Effector memory CD4-positive, alpha-beta T cell (primary cell): ENCODE results near the gene PRND.
"Not testable (repeated sequence)": the region's sequence is repeated elsewhere in the genome, so short reads cannot be mapped to it uniquely, and the experiment has no call there.

Experiments
- DNase-seq, 3 donors: peaks; one replicate each; pipeline ENCODE4 v3.0.0-alpha.2; 2020
- H3K27ac ChIP-seq: 2 replicates; pipeline ENCODE4 v1.7.0; 2013; ENCODE audit warnings: mild to moderate bottlenecking, low read length, moderate library complexity; ENCODE audit not compliant: insufficient read depth, poor library complexity, severe bottlenecking
- H3K27me3 ChIP-seq: replicated peaks from 2 replicates; pipeline ENCODE4 v1.7.0; 2013; ENCODE audit warnings: mild to moderate bottlenecking, low read length; ENCODE audit not compliant: insufficient read depth, control insufficient read depth, poor library complexity, severe bottlenecking
- H3K36me3 ChIP-seq: 2 replicates; pipeline ENCODE4 v1.7.0; 2013; ENCODE audit warnings: mild to moderate bottlenecking, low read length, moderate library complexity; ENCODE audit not compliant: control insufficient read depth, insufficient read depth
- H3K4me1 ChIP-seq: 2 replicates; pipeline ENCODE4 v1.7.0; 2013; ENCODE audit warnings: low read length, mild to moderate bottlenecking; ENCODE audit not compliant: control insufficient read depth, insufficient read depth, poor library complexity, severe bottlenecking
- H3K4me3 ChIP-seq: 2 replicates; pipeline ENCODE4 v1.7.0; 2013; ENCODE audit warnings: low read length, low read depth, mild to moderate bottlenecking; ENCODE audit not compliant: insufficient read depth, poor library complexity, severe bottlenecking
- H3K9me3 ChIP-seq: 2 replicates; pipeline ENCODE4 v1.7.0; 2013; ENCODE audit warnings: mild to moderate bottlenecking, low read length, moderate library complexity; ENCODE audit not compliant: control insufficient read depth

The PRND gene

DNA sequence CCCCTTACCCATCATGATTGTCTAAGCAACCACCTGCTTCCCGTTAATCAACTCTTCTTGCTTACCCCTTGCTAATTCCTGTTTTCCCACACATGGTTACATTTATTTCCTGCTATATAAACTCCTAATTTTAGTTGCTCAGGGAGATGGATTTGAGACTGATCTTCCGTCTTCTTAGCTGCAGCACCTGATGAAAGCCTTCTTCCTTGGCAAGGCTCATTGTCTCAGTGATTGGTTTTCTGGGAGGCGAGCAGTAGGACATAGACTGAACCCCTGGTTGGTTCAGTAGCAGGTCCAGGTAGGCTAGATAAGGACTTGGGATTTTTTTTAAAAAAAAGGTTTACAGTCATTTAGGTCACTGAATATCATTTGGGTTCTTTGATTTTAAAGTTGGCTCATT is 50.4 kb downstream of the PRND start:
- Histone ChIP-seq H3K36me3 (no peaks in the 10 kb centered on the region), H3K4me1 (no peaks in the 10 kb centered on the region), H3K27ac (no peak overlapping the region), H3K9me3 (peaks cover 5% of the 10 kb centered on the region), H3K4me3 (no peak overlapping the region), H3K27me3 (no peaks in the 10 kb centered on the region)
- no peak for DNase-seq

DNA sequence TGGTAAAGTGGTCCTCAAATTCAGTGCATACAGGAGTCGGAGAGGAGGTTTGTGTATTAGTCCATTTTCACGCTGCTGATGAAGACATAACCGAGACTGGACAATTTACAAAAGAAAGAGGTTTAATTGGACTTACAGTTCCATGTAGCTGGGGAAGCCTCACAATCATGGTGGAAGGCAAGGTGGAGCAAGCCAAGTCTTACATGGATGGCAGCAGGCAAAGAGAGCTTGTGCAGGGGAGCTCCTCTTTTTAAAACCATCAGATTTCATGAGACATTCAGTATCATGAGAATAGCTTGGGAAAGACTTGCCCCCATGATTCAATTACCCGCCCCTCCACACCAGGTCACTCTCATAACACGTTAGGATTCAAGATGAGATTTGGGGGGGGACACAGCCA is 51.3 kb downstream of the PRND start:
- not testable (repeated sequence) for H3K4me3 ChIP-seq, H3K4me1 ChIP-seq, H3K27ac ChIP-seq, DNase-seq, H3K9me3 ChIP-seq, H3K27me3 ChIP-seq, H3K36me3 ChIP-seq

DNA sequence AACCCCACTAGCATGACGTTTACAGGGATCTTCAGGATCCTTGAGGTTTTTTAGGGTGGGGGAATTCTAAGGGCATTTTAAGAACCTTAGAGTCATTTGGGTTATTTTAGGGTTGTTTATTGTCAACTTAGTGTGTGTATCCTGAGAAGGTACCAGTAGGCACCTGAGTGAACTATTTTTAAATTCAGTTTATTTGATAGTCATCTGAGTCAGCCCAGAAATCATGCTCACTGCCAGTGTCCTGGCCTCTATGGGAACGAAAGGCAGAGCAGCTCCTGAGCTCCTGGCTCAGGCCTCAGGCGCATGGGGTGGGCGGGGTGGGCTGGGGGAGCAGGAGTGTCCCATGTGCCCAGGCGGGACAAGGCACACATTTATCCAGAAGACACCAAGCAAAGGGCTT is 52.0 kb downstream of the PRND start:
- Histone ChIP-seq H3K9me3 (peaks cover 5% of the 10 kb centered on the region), H3K27ac (no peak overlapping the region), H3K4me1 (no peaks in the 10 kb centered on the region), H3K36me3 (no peaks in the 10 kb centered on the region), H3K4me3 (no peak overlapping the region), H3K27me3 (no peaks in the 10 kb centered on the region)
- no peak for DNase-seq

DNA sequence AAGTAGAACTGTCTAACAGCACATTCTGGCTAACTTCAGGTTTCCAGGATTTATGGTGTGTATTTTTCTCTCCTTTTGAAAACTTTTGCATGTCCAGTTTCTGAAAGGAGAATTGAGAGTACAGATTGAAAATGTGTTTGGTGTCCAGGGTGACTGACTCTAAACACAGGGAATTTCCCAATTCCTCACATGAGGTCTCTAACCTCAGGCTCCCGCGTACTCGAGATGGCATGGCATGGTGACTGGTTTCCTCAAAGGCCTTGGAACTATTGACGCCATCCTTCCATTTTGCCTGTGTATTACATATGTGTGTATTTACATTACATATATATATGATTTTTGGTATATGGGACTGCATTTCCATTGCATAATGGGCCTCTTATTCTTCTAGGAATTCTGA is 52.5 kb downstream of the PRND start:
- no peak for DNase-seq
- H3K27me3 ChIP-seq = no peaks in the 10 kb centered on the region
- no peaks in the 10 kb centered on the region for H3K36me3 ChIP-seq
- H3K9me3 ChIP-seq = peaks cover 5% of the 10 kb centered on the region
- H3K27ac ChIP-seq = no peak overlapping the region
- no peaks in the 10 kb centered on the region for H3K4me1 ChIP-seq
- no peak overlapping the region for H3K4me3 ChIP-seq

DNA sequence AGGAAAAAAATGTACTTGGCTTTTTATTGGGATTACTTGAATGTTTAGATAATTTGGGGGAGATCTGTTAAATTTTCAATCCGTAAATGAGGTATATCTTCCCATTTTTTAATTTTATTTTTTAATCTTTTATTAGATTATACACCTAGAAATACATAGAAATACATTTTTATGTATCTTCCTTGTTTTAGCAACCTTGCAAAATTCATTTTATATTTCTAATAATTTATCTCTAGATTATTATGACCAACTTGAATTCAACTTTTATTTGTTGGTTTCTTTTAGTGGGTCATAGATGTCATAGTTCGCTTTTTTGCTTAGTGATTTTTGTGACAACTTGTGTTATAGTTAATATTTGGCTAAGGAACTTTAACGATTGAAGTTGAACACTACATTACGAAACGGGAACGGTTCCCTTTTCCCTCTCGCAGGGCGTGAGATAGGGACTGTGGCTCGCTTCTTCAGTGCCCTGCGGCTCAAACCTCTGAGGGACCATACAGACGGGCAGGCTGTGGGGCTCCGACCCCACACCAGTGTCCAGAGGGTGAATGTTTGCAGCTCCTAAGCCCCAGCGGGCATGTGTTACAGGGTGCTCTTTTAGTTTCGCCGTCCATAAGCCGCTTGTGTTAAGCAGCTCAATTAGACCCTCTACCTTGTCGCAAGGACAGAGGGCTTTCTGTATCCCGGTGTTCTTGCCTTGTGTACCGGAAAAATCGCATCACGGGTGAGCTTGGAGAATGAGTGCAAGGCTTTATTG is 53.8 kb downstream of the PRND start:
- H3K27me3 ChIP-seq = no peaks in the 10 kb centered on the region
- DNase-seq = no peak
- no peaks in the 10 kb centered on the region for H3K36me3 ChIP-seq
- H3K27ac ChIP-seq = no peak overlapping the region
- no peaks in the 10 kb centered on the region for H3K4me1 ChIP-seq
- no peak overlapping the region for H3K4me3 ChIP-seq
- peaks cover 5% of the 10 kb centered on the region for H3K9me3 ChIP-seq

DNA sequence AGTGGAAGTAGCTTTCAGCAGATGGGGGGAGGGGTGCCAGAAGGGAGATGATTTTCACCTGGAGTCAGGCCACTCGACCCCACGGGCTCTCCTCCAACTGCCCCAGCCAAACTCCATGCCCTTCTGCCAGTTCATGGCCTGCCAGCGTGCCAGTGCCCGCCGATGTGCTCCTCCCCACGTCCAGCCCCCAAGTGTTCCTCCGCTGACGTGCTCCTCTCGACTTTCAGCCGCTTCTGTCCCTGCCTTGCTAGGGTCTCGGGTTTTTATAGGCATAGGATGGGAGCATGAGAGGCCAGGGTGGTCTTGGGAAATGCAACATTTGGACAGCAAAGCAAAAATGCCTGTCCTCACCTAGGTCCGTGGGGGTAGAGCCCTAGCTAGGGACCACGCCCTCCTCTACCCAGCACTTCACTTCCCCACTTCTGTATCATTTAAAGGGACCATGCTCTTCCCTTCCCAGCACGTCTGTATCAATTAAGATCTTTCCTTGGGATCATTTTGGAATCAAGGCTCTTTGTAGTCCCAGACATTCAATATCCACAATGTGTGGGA is 54.4 kb downstream of the PRND start:
- Histone ChIP-seq H3K4me3 (no peak overlapping the region), H3K4me1 (no peaks in the 10 kb centered on the region), H3K27ac (no peak overlapping the region), H3K27me3 (no peaks in the 10 kb centered on the region), H3K36me3 (no peaks in the 10 kb centered on the region), H3K9me3 (peaks cover 5% of the 10 kb centered on the region)
- DNase-seq = no peak
